ENCODE data around the gene DENND1C. TPM values are rescaled to one million over a fixed set of nuclear protein-coding genes. Genes with fewer than 3 reads are reported as not detected.
A peak's percentile ranks its signal among the peaks of the same experiment; 100 is the strongest.

The DENND1C gene
- total RNA-seq, 1 experiment from 2014 or later, result not detected

DNA sequence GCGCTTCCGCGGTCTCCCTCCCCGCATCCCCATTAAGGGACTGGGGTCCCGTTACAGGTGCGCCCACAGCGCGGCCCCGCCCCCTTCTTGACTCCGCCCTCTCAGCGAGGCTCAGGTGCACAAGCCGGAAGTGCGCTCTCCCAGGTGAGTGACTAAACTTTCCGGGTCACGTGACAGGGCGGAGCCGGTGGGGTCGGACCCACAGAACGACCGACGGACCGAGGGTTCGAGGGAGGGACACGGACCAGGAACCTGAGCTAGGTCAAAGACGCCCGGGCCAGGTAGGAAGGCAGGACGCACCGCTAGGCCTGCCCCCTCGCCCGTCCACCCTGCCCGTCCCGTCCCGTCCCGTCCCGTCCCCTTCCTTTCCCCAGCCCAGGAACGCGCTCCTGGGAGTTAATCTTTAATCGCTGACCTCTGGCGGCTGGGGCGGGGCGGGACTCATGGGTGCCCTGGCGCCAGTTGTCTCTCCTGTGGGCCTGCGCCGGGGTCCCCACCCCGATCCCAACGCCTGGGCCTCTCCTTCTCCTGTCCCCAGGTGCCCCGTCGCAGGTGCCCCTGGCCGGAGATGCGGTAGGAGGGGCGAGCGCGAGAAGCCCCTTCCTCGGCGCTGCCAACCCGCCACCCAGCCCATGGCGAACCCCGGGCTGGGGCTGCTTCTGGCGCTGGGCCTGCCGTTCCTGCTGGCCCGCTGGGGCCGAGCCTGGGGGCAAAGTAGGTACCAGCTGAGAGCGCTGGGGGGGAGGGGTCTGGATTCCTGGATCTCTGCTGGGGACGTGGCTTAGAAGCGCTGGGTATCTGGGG is 17.3 kb downstream of the DENND1C start, which contains the start of gene CRB3:
TSS of gene CRB3 (plus strand) at position 202 of the 804 bp plus-strand sequence. CDS start at position 633, 431 bp downstream.
- Histone ChIP-seq H3K4me1 (ENCODE audit: insufficient read depth, low read length) (peaks cover 9% of the 10 kb centered on the region; the same call in 1 of the 2 replicates), H3K9me2 (replicated peaks; ENCODE audit: low read length) (no peaks in the 10 kb centered on the region), H3K27me3 (ENCODE audit: low read length) (no peaks in the 10 kb centered on the region), H3K36me3 (ENCODE audit: low read depth, low read length) (peaks cover 5% of the 10 kb centered on the region; the same call in 1 of the 2 replicates), H2AFZ (ENCODE audit: low read length) (peak within 1 kb of the TSS; percentile 97), H3K79me2 (ENCODE audit: low read length) (peaks cover 14% of the 10 kb centered on the region), H3K9me3 (ENCODE audit: low read length) (no peaks in the 10 kb centered on the region), H3K9ac (ENCODE audit: low read length) (peak within 1 kb of the TSS; percentile 71), H3F3A (ENCODE audit: low read length, unreplicated experiment) (no peaks in the 10 kb centered on the region), H4K20me1 (ENCODE audit: low read length) (no peaks in the 10 kb centered on the region), H3K27ac (ENCODE audit: low read length) (no peak within 1 kb of the TSS), H3K4me3 (ENCODE audit: low read length) (peak within 1 kb of the TSS; percentile 96), H3K4me2 (ENCODE audit: low read length) (peak within 1 kb of the TSS; percentile 98)
- TSS peak; percentile 19 for BruUV-seq (replicated peaks)
- no peak for TF ChIP-seq EZH2phosphoT487 (IDR thresholded peaks at IDR 0.05; ENCODE audit: borderline replicate concordance, low read length)
- TF ChIP-seq, protein P1, sequence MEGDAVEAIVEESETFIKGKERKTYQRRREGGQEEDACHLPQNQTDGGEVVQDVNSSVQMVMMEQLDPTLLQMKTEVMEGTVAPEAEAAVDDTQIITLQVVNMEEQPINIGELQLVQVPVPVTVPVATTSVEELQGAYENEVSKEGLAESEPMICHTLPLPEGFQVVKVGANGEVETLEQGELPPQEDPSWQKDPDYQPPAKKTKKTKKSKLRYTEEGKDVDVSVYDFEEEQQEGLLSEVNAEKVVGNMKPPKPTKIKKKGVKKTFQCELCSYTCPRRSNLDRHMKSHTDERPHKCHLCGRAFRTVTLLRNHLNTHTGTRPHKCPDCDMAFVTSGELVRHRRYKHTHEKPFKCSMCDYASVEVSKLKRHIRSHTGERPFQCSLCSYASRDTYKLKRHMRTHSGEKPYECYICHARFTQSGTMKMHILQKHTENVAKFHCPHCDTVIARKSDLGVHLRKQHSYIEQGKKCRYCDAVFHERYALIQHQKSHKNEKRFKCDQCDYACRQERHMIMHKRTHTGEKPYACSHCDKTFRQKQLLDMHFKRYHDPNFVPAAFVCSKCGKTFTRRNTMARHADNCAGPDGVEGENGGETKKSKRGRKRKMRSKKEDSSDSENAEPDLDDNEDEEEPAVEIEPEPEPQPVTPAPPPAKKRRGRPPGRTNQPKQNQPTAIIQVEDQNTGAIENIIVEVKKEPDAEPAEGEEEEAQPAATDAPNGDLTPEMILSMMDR (conservative IDR thresholded peaks at IDR 0.05; ENCODE audit: low read depth, low read length), result no peak
- TF ChIP-seq EZH2 (IDR thresholded peaks at IDR 0.05; ENCODE audit: low read length, unreplicated experiment), result no peak
- POLR2A ChIA-PET (ENCODE audit: unreplicated experiment), result no interaction called here
- ATAC-seq, result peak; percentile 4; the same call in 1 of the 2 replicates
- intact Hi-C loops (cut with micrococcal nuclease), result loop anchor here (5.0 kb wide), 1 partner anchor 148 kb away; no protein-coding TSS in a partner anchor
- CTCF ChIA-PET, result no interaction called here
- DNase-seq, result peak; percentile 93

DNA sequence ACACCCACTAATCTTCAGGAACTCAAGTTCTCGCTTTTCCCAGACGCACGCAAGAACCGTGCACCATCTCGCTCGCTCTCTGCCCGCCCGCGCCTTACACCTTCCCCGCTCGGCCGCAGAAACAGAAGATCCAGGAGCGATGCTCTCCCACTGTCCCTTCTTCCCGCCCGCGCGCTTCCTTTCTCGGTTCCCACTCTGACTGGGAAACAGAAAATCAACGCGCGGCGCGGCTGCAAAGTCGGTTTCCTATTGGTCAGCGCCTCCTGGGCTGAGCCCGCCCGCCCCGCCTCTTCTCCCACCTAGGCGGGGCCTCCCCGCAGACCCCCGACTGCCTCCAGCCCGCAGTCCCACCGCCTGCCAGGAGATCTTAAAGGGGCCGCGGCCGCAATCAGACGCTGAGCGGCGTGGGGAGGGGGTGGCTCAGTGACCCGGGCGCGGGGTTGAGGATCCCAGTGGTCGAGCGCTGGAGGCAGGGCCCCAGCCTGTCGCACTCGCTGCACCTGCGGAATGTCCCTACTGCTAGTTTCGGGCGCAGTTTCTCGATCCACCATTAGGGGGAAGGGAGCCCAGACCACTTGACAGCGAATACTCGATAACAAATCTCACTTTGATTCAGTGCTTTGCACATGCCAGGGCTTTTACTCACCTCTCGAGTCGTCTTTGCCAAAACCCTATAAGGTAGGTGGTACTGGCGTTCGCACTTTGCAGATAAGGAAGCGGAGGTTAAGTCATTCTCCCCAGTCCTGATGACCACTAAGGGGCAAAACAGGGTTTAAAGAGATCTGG is 21.3 kb downstream of the DENND1C start:
- H3K79me2 ChIP-seq (ENCODE audit: low read length), result peaks cover 10% of the 10 kb centered on the region
- peak overlapping the region; percentile 68 for H3K4me3 ChIP-seq (ENCODE audit: low read length)
- TF ChIP-seq EZH2 (IDR thresholded peaks at IDR 0.05; ENCODE audit: low read length, unreplicated experiment), result no peak
- TF ChIP-seq, protein P1 (conservative IDR thresholded peaks at IDR 0.05; ENCODE audit: low read depth, low read length), result peak; percentile 71
- ChIA-PET POLR2A (ENCODE audit: unreplicated experiment) (no interaction called here), CTCF (no interaction called here)
- peak overlapping the region; percentile 97 for H3K4me2 ChIP-seq (ENCODE audit: low read length)
- H3K36me3 ChIP-seq (ENCODE audit: low read depth, low read length), result peaks cover 9% of the 10 kb centered on the region
- DNase-seq (peak; percentile 99), ATAC-seq (peak; percentile 73)
- no peaks in the 10 kb centered on the region for H3K9me2 ChIP-seq (replicated peaks; ENCODE audit: low read length)
- H3K9ac ChIP-seq (ENCODE audit: low read length), result no peak overlapping the region
- intact Hi-C loops (cut with micrococcal nuclease), result loop anchor here (1.0 to 5.0 kb wide), 5 partner anchors 35 to 173 kb away; partner anchors contain the start of gene ALKBH7
- no peaks in the 10 kb centered on the region for H3K27me3 ChIP-seq (ENCODE audit: low read length)
- H2AFZ ChIP-seq (ENCODE audit: low read length), result peak overlapping the region; percentile 75
- H3K4me1 ChIP-seq (ENCODE audit: insufficient read depth, low read length), result peaks cover 14% of the 10 kb centered on the region
- BruUV-seq (replicated peaks), result TSS peak; percentile 18
- H3K27ac ChIP-seq (ENCODE audit: low read length), result peak overlapping the region; percentile 8; the same call in 1 of the 2 replicates
- no peaks in the 10 kb centered on the region for H3F3A ChIP-seq (ENCODE audit: low read length, unreplicated experiment)
- H4K20me1 ChIP-seq (ENCODE audit: low read length), result no peaks in the 10 kb centered on the region
- no peaks in the 10 kb centered on the region for H3K9me3 ChIP-seq (ENCODE audit: low read length)
